Liver (tissue), 9 donors: ENCODE results near the gene EXOC4. TPM values are rescaled to one million over a fixed set of nuclear protein-coding genes. Genes with fewer than 3 reads are reported as not detected.

Experiments used
- DNase-seq: peaks from one replicate; pipeline ENCODE4 v3.0.0-alpha.2; 2017; ENCODE audit warnings: low spot score
- H3K27ac ChIP-seq, 2 donors: one replicate each; pipeline ENCODE4 v1.7.0; 2013; ENCODE audit warnings: inconsistent platforms in 2 of 2, low read length in 2 of 2, control low read depth in 1 of 2, low read depth in 1 of 2, mild to moderate bottlenecking in 1 of 2
- H3K27me3 ChIP-seq, 4 donors: one replicate each; pipeline versions ENCODE4 v1.6.1 to v1.7.0; 2013; ENCODE audit warnings: low read length in 3 of 4, inconsistent platforms in 1 of 4, mild to moderate bottlenecking in 1 of 4, moderate library complexity in 1 of 4; ENCODE audit not compliant: control insufficient read depth in 4 of 4, insufficient read depth in 4 of 4
- H3K36me3 ChIP-seq, 4 donors: one replicate each; pipeline versions ENCODE4 v1.6.1 to v1.7.0; 2013; ENCODE audit warnings: low read length in 3 of 4, mild to moderate bottlenecking in 3 of 4, low read depth in 1 of 4, moderate library complexity in 1 of 4; ENCODE audit not compliant: control insufficient read depth in 4 of 4, insufficient read depth in 3 of 4
- H3K4me1 ChIP-seq, 4 donors: one replicate each; pipeline versions ENCODE4 v1.6.1 to v1.7.0; 2013; ENCODE audit warnings: low read length in 3 of 4, mild to moderate bottlenecking in 3 of 4, moderate library complexity in 1 of 4; ENCODE audit not compliant: control insufficient read depth in 4 of 4, insufficient read depth in 4 of 4
- H3K4me3 ChIP-seq, 3 donors: one replicate each; pipeline versions ENCODE4 v1.6.1 to v1.7.0; 2013; ENCODE audit warnings: low read length in 3 of 3, control low read depth in 1 of 3, low read depth in 1 of 3, mild to moderate bottlenecking in 1 of 3
- H3K9ac ChIP-seq, 2 donors: one replicate each; pipeline ENCODE4 v1.7.0; 2013; ENCODE audit warnings: low read length in 2 of 2, mild to moderate bottlenecking in 2 of 2, moderate library complexity in 2 of 2, control low read depth in 1 of 2, low read depth in 1 of 2
- H3K9me3 ChIP-seq, 4 donors: one replicate each; pipeline versions ENCODE4 v1.6.1 to v1.7.0; 2013; ENCODE audit warnings: low read length in 3 of 4; ENCODE audit not compliant: control insufficient read depth in 4 of 4
- EGR1 ChIP-seq, 2 donors: IDR thresholded peaks; 2 replicates each; pipeline ENCODE4 v1.6.1; 2016 to 2018; ENCODE audit warnings: antibody characterized with exemption in 2 of 2, low read depth in 2 of 2
- FOXA1 ChIP-seq: IDR thresholded peaks from 2 replicates; pipeline ENCODE4 v1.6.1; 2016; ENCODE audit warnings: antibody characterized with exemption
- FOXA2 ChIP-seq: IDR thresholded peaks from 2 replicates; pipeline ENCODE4 v1.6.1; 2016; ENCODE audit warnings: antibody characterized with exemption
- GABPA ChIP-seq, 2 donors: IDR thresholded peaks in 1 of 2; conservative IDR thresholded peaks in 1 of 2; 2 replicates each; pipeline ENCODE4 v1.6.1; 2016; ENCODE audit warnings: antibody characterized with exemption in 2 of 2, mild to moderate bottlenecking in 1 of 2, moderate library complexity in 1 of 2
- HNF4A ChIP-seq, 2 donors: conservative IDR thresholded peaks; 2 replicates each; pipeline ENCODE4 v1.6.1; 2016; ENCODE audit warnings: antibody characterized with exemption in 2 of 2, mild to moderate bottlenecking in 2 of 2
- HNF4G ChIP-seq: IDR thresholded peaks from 2 replicates; pipeline ENCODE4 v1.6.1; 2016; ENCODE audit warnings: antibody characterized with exemption
- JUND ChIP-seq, 2 donors: IDR thresholded peaks; 2 replicates each; pipeline ENCODE4 v1.6.1; 2016; ENCODE audit warnings: antibody characterized with exemption in 2 of 2
- NR2F2 ChIP-seq: IDR thresholded peaks from 2 replicates; pipeline ENCODE4 v1.6.1; 2016; ENCODE audit warnings: antibody characterized with exemption
- RAD21 ChIP-seq, 2 donors: IDR thresholded peaks; 2 replicates each; pipeline ENCODE4 v1.6.1; 2016; ENCODE audit warnings: antibody characterized with exemption in 2 of 2, mild to moderate bottlenecking in 2 of 2
- SP1 ChIP-seq: IDR thresholded peaks from 2 replicates; pipeline ENCODE4 v1.6.1; 2018; ENCODE audit warnings: antibody characterized with exemption, mild to moderate bottlenecking
- TAF1 ChIP-seq: conservative IDR thresholded peaks from 2 replicates; pipeline ENCODE4 v1.6.1; 2016; ENCODE audit warnings: antibody characterized with exemption, mild to moderate bottlenecking
- YY1 ChIP-seq: IDR thresholded peaks from 2 replicates; pipeline ENCODE4 v1.6.1; 2016; ENCODE audit warnings: antibody characterized with exemption, mild to moderate bottlenecking
- WGBS: extraction: QIAGEN DNeasy Blood & Tissue Kit; methylation state at CpG from one replicate; pipeline ENCODE4 v1.1.7; 2013; 5-methylcytosine and 5-hydroxymethylcytosine counted together
- polyA plus RNA-seq, 2 donors: library from polyadenylated mRNA; stranded (reverse) in 1 of 2; unstranded in 1 of 2; fragments of 200-250 nt in 1 of 2; fragments of >200 nt in 1 of 2; fragmentation: Nextera tagmentation in 1 of 2; extraction: Ambion mirVana in 1 of 2; gene quantifications; one replicate each; pipeline versions ENCODE4 v1.2.1 to v1.2.3, GENCODE V29; 2013 to 2015
- total RNA-seq, 2 donors: library from RNA; depleted of rRNA; stranded (reverse); fragments of >200 nt; gene quantifications; one replicate each; pipeline ENCODE4 v1.2.3, GENCODE V29; 2014
- TF ChIP-seq, protein P1 (sequence below): IDR thresholded peaks from 2 replicates; pipeline ENCODE4 v1.6.1; 2016; ENCODE audit warnings: antibody characterized with exemption, mild to moderate bottlenecking
- TF ChIP-seq, protein P2 (sequence below): IDR thresholded peaks from 2 replicates; pipeline ENCODE4 v1.6.1; 2016; ENCODE audit warnings: antibody characterized with exemption
- TF ChIP-seq, protein P3 (sequence below): IDR thresholded peaks from 2 replicates; pipeline ENCODE4 v1.6.1; 2016; ENCODE audit warnings: antibody characterized with exemption
- TF ChIP-seq, protein P4 (sequence below): IDR thresholded peaks from 2 replicates; pipeline ENCODE4 v1.6.1; 2016; ENCODE audit warnings: antibody characterized with exemption
- TF ChIP-seq, protein P5 (sequence below): fragments of 150-350 bp; IDR thresholded peaks from 2 replicates; pipeline ENCODE4 v1.5.1; 2017; ENCODE audit warnings: improper control_type of control experiment, low read depth, low read length; ENCODE audit not compliant: missing input control
- donor health status: healthy.
- donor health status: healthy.
- donor health status: healthy.
- donor health status: healthy.
- donor health status: healthy.

EXOC4 gene
- total and polyA plus RNA-seq, 4 donors = 9.5 to 55.9 (median 23.6) TPM

DNA sequence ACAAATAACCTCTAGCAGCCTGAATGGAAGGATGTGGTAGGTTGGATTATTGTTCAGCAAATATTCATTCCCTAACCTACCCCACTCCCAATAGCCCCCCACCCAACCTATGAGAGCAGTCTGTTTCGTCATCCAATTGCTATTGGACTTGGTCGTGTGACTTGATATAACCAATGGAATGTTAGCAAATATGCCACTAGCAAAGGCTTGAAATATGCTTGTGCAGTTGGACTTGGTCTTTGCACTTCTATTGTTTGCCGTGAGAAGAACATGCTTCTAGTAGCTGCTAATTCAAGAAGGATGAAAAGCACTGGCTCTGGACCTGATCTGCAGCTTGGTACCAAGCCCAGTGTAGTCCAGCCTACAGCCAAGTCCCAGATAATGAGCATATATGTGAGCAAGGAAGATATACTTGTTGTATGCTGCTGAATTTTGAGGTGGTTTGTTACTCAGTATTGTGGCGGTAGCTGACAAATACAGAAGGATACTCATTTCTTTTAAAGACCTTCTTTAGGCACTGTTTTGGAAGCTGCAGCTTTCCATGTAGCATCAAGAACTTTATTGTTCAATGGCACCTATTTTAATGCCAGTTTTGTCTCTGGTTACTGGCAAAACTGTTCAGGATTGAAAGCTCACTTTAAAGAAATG, 180.4 kb downstream of the EXOC4 start:
- Histone ChIP-seq H3K27ac (no peak overlapping the region), H3K9me3 (no peaks in the 10 kb centered on the region), H3K4me3 (no peak overlapping the region), H3K27me3 (no peaks in the 10 kb centered on the region), H3K4me1 (no peaks in the 10 kb centered on the region), H3K36me3 (no peaks in the 10 kb centered on the region), H3K9ac (no peak overlapping the region)
- WGBS = 94% methylated on average over 4 of the region's 4 CpGs
- TF ChIP-seq, protein P1, sequence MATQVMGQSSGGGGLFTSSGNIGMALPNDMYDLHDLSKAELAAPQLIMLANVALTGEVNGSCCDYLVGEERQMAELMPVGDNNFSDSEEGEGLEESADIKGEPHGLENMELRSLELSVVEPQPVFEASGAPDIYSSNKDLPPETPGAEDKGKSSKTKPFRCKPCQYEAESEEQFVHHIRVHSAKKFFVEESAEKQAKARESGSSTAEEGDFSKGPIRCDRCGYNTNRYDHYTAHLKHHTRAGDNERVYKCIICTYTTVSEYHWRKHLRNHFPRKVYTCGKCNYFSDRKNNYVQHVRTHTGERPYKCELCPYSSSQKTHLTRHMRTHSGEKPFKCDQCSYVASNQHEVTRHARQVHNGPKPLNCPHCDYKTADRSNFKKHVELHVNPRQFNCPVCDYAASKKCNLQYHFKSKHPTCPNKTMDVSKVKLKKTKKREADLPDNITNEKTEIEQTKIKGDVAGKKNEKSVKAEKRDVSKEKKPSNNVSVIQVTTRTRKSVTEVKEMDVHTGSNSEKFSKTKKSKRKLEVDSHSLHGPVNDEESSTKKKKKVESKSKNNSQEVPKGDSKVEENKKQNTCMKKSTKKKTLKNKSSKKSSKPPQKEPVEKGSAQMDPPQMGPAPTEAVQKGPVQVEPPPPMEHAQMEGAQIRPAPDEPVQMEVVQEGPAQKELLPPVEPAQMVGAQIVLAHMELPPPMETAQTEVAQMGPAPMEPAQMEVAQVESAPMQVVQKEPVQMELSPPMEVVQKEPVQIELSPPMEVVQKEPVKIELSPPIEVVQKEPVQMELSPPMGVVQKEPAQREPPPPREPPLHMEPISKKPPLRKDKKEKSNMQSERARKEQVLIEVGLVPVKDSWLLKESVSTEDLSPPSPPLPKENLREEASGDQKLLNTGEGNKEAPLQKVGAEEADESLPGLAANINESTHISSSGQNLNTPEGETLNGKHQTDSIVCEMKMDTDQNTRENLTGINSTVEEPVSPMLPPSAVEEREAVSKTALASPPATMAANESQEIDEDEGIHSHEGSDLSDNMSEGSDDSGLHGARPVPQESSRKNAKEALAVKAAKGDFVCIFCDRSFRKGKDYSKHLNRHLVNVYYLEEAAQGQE = no peak
- no peak for TF ChIP-seq SP1
- no peak for TF ChIP-seq JUND (IDR thresholded peaks at IDR 0.05)
- TF ChIP-seq, protein P2, sequence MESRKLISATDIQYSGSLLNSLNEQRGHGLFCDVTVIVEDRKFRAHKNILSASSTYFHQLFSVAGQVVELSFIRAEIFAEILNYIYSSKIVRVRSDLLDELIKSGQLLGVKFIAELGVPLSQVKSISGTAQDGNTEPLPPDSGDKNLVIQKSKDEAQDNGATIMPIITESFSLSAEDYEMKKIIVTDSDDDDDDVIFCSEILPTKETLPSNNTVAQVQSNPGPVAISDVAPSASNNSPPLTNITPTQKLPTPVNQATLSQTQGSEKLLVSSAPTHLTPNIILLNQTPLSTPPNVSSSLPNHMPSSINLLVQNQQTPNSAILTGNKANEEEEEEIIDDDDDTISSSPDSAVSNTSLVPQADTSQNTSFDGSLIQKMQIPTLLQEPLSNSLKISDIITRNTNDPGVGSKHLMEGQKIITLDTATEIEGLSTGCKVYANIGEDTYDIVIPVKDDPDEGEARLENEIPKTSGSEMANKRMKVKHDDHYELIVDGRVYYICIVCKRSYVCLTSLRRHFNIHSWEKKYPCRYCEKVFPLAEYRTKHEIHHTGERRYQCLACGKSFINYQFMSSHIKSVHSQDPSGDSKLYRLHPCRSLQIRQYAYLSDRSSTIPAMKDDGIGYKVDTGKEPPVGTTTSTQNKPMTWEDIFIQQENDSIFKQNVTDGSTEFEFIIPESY = no peak
- no peak for TF ChIP-seq RAD21 (IDR thresholded peaks at IDR 0.05)
- no peak for TF ChIP-seq YY1
- TF ChIP-seq HNF4A (conservative IDR thresholded peaks at IDR 0.05) = no peak
- TF ChIP-seq FOXA2 = no peak
- no peak for TF ChIP-seq TAF1
- no peak for TF ChIP-seq GABPA (IDR thresholded peaks at IDR 0.05 in 1 of 2, conservative IDR thresholded peaks at IDR 0.05 in 1 of 2)
- no peak for TF ChIP-seq NR2F2
- TF ChIP-seq, protein P3, sequence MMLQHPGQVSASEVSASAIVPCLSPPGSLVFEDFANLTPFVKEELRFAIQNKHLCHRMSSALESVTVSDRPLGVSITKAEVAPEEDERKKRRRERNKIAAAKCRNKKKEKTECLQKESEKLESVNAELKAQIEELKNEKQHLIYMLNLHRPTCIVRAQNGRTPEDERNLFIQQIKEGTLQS = no peak
- no peak for TF ChIP-seq HNF4G
- TF ChIP-seq FOXA1 = no peak
- TF ChIP-seq, protein P4, sequence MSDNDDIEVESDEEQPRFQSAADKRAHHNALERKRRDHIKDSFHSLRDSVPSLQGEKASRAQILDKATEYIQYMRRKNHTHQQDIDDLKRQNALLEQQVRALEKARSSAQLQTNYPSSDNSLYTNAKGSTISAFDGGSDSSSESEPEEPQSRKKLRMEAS = no peak
- TF ChIP-seq, protein P5, sequence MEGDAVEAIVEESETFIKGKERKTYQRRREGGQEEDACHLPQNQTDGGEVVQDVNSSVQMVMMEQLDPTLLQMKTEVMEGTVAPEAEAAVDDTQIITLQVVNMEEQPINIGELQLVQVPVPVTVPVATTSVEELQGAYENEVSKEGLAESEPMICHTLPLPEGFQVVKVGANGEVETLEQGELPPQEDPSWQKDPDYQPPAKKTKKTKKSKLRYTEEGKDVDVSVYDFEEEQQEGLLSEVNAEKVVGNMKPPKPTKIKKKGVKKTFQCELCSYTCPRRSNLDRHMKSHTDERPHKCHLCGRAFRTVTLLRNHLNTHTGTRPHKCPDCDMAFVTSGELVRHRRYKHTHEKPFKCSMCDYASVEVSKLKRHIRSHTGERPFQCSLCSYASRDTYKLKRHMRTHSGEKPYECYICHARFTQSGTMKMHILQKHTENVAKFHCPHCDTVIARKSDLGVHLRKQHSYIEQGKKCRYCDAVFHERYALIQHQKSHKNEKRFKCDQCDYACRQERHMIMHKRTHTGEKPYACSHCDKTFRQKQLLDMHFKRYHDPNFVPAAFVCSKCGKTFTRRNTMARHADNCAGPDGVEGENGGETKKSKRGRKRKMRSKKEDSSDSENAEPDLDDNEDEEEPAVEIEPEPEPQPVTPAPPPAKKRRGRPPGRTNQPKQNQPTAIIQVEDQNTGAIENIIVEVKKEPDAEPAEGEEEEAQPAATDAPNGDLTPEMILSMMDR = no peak
- no peak for TF ChIP-seq EGR1 (IDR thresholded peaks at IDR 0.05; ENCODE audit: low read depth in 2 of 2)
- no peak for DNase-seq
